GM15510 (cell line): Measurements from ENCODE around the gene OPRL1.

ENCODE experiments used
- POLR2A ChIP-seq: IDR thresholded peaks from 3 replicates; pipeline ENCODE4 v1.6.1; 2011; ENCODE audit warnings: borderline replicate concordance; ENCODE audit not compliant: insufficient read length; ENCODE audit errors: extremely low read depth

OPRL1 gene

DNA sequence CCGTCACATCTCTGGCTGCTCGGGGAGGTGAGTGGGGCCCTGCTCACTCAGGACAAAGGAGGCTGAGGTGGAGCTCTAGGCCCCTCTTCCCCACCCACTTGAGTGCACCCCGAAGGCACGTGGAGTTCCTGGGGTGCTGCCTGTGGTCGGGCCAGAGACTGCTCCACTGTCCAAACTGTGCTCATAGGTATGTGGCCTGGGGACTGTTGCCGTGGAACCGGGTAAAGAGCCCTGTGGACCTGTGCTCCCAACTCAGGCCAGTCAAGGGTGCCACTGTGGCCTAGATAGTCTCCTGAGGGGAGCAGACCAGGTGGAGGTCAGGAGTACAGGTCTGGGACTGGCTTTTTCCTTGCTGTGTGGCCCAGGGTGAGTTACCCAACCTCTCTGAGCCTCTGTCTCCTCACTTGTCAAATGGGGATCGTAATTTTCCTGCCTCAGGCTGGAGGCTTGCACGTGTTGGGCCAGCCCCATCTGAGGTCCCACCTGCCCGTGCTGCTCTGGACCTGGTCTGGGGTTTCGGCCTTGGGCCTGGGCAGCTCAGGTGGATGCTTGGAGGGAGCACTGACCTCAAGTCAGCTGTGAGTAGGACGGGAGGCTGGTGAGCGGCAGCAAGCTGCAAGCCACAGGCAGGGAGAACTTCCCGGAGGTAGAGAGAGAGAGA, 39.9 kb downstream of the OPRL1 start:
- TF ChIP-seq POLR2A = no peak

DNA sequence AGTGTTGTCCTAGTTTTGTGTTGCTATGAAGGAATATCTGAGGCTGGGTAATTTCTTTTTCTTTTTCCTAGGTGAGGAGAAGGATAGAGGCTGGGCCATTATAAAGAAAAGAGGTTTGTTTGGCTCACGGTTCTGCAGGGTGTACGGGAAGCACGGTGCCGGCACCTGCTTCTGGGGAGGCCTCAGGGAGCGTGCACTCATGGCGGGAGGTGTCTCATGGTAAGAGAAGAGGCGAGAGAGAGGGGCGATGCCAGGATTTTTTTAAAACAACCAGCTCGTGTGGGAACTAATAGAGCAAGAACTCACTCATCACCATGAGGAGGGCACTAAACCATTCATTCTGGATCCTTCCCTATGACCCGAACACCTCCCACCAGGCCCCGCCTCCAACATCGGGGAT, 41.7 kb downstream of the OPRL1 start:
- TF ChIP-seq POLR2A = no peak

DNA sequence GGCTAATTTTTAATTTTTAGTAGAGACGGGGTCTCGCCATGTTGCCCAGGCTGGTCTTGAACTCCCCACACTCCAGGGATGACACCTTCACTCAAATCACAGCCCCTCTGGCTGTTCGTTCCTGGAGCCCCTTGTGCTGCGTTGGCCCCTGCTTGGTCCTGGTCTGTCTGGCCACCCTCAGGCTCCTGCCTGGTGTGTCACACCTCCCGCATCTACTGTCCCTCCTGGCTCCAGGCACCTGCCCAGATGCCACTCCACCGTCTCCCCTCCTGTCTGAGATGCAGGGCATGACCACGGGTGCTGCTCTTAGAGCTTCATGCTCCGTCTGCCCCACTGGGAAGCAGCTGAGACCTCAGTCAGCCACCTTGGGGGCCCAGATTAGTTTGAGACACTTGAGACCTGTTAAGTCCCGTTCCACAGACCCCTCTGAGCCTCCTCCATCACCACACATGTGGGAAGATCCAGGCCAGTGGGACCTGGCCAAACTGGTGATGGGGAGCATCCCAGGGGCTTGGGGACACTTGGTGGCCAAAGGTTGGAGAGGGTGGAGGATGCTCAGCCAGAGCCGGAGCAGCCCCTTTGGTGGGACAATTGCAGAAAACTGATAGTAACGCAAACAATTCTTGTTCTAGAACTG, 49.4 kb downstream of the OPRL1 start:
- TF ChIP-seq POLR2A = no peak

DNA sequence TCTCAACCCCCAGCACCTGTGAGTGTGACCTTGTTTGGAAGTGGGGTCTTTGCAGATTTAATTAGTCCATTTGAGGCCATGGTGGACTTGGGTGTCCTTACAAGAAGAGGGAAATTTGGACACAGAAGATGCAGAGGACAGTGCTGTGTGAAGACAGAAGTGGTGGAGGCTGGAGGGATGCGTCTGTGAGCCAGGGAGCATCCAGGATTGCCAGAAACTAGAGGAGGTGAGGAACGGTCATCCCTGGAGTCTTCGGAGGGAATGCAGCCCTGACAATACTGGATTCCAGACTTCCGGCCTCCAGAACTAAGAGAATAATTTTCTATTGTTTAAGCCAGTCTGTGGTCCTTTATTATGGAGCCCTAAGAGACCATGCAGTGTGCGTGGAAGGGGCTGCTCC, 50.4 kb downstream of the OPRL1 start:
- no peak for TF ChIP-seq POLR2A

DNA sequence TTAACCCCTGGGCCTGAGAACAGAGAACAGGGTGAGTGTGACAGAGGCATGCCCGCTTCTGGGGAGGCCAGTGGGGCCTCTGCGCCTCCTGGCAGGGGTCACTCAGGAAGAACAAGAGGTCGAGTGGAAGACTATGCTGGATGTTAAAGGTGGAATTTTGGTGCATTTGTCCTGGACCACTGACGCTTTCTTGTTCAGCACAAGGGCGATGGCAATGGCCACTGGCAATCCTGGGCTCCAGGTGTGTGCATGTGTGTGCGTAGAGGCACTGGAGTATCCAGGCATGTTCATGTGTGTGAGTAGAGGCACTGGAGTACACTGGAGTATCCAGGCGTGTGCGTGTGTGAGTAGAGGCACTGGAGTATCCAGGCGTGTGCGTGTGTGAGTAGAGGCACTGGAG, 51.0 kb downstream of the OPRL1 start:
- TF ChIP-seq POLR2A = no peak

DNA sequence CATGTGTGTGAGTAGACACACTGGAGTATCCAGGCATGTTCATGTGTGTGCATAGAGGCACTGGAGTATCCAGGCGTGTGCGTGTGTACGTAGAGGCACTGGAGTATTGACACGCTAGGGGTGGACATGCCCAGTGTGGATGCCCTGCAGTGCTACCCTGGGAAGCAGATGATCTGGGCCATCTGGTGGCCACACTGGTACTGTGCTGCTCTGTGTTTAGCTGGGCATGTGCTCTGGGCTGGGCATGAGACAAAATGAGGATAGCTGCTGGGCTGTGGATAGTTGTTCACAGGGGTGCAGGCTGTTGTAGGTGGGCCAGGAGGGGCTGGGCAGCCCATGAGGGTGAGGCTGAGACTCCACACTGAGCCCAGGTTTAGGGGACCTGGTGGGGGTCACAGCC, 51.5 kb downstream of the OPRL1 start:
- TF ChIP-seq POLR2A = no peak

DNA sequence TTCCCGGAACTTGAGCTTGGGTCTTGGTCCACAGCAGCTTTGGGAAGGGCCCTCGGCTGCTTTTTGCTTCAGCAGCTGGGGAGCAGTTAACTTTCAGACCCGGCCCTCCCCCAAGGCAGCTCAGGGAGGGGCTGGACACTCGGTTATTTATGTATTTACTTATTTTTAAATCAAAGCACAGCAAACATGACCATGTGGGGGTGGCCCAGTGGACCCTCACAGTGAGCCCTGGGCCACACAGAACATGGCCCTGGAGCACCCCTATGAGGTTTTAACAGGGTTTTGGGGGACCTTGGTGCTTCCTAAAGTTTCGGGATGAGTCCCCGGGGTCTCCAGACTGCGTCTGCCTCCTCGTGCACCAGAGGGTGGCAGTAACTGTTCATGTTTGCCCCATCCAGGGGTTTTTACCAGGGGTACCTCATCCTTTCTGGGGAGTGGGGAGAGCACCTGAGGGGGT, 54.1 kb downstream of the OPRL1 start:
- TF ChIP-seq POLR2A = no peak

DNA sequence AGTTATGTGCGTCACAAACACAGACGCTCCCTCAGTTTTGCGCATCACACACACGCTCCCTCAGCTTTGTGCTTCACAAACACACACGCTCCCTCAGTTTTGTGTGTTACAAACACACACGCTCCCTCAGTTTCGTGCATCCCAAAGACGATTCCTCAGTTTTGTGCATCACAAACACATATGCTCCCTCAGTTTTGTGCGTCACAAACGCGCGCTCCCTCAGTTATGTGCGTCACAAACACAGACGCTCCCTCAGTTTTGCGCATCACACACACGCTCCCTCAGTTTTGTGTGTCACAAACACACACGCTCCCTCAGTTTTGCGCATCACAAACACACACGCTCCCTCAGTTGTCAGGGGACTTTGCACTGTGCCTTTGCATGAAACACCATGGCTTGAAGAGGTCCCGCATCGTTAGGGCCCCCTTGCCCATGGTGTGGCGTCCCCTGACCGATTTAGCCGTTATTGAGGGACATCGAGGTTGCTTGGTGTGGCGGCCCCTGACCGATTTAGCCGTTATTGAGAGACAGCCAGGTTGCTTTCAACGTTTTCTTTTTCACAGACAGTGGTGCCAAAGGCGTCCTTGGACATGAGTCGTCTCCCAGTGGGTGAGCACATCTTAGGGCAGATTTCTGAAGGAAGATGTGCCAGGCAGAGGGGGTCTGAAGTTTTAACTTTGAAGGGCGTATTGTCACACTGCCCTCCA, 56.3 kb downstream of the OPRL1 start:
- TF ChIP-seq POLR2A = no peak

DNA sequence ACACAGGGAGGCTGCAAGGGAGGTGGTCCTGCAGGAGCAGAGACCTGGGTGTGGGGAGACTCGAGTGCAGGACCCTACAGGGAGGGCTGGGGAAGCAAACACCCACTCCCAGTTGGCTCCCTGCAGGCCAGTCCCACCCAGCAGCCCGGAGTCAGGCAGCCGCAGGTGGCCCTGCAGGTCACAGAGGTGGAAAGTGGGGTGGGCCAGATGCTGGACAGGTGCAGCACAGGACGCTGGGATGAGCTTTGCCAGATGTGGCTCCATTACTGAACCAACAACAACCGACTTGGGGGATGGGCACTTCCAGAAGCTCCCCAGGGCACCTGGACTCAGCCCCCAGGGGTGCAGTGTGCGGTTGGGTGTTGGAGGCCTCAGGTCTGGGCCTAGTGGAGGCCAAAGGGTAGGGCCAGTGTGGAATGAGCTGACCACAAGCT, 57.7 kb downstream of the OPRL1 start:
- no peak for TF ChIP-seq POLR2A

DNA sequence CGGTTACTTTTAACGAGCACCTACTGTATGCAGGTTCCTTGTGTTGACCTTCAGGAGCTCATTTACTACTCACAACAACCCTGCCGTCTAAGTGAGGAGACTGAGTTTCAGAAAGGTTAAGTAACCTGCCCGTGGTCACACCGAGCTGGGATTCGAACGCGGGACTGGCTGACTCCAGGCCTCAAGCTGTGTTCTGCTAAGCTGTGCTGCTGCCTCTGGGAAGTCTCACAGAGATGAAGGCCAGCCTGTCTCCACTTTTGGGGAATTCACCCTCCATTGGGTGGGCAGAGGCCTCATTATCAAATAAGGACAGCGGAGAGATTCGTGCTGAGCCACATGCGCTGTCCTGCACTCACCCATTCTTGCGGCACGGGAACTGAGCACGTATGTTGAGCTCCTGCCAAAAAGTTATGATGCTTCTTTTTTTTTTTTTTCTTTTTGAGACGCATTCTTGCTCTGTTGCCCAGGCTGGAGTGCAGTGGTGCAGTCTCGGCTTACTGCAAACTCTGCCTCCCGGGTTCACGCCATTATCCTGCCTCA, 58.5 kb downstream of the OPRL1 start:
- no peak for TF ChIP-seq POLR2A

DNA sequence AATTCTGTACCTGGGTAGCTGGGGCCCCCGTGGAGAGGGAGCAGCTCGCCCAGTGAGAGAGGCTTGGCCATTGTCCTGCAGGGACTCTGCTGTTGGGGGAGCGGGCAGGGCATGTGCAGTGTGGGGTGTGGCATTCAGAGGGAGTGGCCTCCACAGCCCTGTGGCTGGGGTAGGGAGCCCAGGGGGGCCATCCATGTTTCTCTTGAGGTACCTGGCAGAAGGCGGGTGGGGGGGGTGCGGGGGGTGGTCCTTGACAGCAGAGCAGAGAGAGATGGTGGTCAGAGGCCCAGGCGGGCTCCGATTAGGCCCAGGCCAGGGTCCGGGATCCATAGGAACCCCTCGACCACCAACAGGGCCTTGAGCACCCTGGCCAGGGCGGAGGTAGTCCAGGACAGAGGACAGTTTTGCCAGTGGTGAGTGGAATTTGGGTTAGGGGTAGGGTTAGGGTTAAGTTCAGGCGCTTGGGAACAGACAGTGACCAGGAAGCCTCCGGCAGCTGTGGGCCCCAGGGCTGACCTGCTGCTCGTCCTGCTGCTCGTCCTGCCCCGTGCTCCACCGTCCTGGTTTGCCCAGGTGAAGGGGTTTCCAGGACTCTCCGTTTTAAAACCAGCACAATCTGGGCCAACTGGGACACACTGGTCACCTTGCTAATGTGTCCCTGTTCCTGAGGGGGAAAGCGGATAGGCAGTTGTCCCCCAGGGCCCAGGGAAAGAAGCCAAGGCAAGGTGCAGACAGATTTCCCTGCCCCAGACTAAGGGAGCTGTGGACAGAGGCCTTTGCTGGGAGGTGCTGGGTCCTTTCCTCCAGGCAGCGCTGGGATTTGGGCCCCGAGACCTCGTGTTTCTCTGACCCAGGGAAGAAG, 59.5 kb downstream of the OPRL1 start:
- no peak for TF ChIP-seq POLR2A

DNA sequence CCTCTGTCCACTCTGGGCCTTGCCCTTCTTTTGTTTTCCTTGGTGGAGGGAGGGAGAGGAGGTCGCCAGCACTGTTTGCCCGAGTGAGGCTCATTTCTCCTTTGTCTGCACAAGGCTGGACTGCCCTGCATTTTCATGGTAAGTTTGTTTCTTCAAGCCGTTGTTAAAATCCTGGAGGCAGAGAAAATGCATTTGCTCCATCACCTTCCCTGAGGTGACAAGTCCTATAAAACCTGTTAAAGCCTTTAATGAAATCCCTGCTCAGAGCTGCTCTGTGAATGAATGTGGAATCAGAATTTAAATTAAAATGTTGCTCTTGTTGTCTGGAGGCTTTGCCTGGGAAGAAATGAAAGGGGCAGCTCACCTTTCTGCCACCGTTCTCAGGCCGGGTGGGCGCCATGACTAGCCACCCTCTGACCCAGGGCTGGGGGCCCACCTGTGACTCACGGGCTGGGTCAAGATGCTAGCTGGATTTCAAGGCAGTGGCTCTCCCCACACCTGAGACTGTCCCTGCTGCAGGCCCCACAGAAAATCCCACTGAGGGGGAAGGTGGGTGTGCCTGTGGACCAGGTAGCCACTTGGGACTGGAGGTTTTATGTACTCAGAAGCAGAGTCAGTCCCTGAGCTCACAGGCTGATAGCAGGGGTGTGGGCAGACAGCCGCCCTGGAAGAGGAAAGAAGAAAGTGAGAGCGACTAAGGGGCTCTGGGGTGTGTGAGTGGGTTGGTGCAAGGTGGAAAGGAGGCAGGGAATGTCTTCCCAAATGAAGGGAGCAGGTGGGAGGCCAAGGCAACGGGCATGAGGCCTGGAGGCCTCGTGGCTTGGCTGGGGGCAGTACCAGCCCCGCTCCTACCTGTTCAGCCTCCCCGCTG, 60.4 kb downstream of the OPRL1 start:
- no peak for TF ChIP-seq POLR2A

DNA sequence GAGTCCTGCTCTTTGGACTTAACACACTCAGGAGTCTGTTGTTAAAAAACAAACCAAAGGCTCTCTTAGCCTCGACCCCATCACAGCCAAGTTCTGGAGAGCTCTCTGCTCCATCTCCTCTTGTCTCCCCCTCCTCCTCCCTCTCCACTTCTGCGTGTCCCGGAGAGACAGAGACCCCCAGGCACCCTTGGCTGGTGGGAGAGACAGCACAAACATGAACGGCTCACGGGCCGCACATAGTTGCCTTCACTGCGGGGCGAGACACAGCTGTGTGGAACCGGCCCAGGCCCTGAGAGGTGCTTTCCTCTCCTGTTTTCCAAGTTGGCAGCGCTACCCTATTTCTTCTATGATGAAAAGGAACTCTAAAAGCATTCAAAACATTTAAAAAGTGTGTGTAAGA, 61.1 kb downstream of the OPRL1 start:
- TF ChIP-seq POLR2A = no peak

DNA sequence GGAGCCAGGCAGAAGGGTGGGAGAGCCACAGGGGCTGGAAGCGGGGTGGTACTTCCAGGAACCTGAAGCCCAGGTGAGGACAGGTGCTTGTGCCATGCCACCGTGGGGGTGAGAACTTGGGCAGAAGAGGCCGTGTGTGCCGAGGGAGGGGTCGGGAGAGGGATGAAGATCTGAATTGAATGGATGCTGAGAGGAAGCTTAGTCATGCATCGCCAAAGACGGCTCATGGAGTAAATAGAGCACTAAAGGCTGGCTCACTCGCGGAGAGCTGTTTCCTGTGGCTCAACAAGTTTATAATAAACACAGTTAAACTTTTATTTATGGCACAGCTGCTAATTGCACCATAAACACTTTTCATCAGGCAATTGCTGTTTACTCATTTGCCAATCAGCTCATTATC, 62.7 kb downstream of the OPRL1 start:
- TF ChIP-seq POLR2A = no peak
